Panc1 (cell line): ENCODE results near the gene MPPED2.

Experiments used
- POLR2AphosphoS5 ChIP-seq: IDR thresholded peaks from 2 replicates; pipeline ENCODE4 v1.6.1; 2012; ENCODE audit warnings: mild to moderate bottlenecking, low read depth, low read length, moderate library complexity
- SIN3A ChIP-seq: IDR thresholded peaks from 2 replicates; pipeline ENCODE4 v1.6.1; 2012; ENCODE audit warnings: low read depth, mild to moderate bottlenecking, low read length, moderate library complexity, borderline replicate concordance; ENCODE audit not compliant: insufficient read depth
- TCF7L2 ChIP-seq: IDR thresholded peaks from 2 replicates; pipeline ENCODE4 v1.6.1; 2011; ENCODE audit warnings: mild to moderate bottlenecking, low read depth, low read length, inconsistent platforms
- TF ChIP-seq, protein P1 (sequence below): fragments of 450-650 bp; IDR thresholded peaks from 2 replicates; pipeline ENCODE4 v1.5.1; 2017; ENCODE audit warnings: mild to moderate bottlenecking
- TF ChIP-seq, protein P2 (sequence below), 2 experiments: IDR thresholded peaks; 2 replicates each; pipeline ENCODE4 v1.6.1; 2011 to 2012; ENCODE audit warnings: low read depth in 2 of 2, control low read depth in 1 of 2, low read length in 1 of 2, mild to moderate bottlenecking in 1 of 2, moderate library complexity in 1 of 2; ENCODE audit not compliant: insufficient read depth in 1 of 2

DNA sequence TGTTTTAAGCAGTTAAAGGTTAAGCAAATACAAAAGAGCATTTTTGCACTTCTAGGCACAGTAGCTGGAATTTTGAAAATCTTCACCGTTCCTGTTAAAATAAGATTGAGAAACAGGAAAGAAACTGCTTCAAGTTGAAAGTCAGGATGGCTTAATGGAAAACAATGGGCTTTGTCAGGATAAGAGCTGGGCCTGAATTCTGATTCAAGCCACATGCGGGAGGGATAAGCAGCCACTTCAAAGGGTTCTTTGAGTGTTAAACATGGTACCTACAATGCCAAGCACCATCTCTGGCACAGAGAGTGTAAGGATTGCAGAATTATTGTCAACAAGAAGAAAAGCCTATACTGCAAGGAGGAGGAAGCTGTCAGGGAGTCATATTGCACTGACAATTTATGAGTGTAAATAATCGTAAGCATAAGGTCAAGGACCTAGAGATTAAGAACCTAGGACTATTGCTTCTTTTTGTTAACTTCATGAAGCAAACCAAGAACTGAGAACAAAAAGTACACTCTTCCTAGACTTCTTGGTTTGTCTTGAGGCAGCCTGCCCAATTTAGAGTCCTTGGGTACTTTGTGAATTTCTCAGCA, 32.5 kb downstream of the MPPED2 start:
- TF ChIP-seq, protein P1, sequence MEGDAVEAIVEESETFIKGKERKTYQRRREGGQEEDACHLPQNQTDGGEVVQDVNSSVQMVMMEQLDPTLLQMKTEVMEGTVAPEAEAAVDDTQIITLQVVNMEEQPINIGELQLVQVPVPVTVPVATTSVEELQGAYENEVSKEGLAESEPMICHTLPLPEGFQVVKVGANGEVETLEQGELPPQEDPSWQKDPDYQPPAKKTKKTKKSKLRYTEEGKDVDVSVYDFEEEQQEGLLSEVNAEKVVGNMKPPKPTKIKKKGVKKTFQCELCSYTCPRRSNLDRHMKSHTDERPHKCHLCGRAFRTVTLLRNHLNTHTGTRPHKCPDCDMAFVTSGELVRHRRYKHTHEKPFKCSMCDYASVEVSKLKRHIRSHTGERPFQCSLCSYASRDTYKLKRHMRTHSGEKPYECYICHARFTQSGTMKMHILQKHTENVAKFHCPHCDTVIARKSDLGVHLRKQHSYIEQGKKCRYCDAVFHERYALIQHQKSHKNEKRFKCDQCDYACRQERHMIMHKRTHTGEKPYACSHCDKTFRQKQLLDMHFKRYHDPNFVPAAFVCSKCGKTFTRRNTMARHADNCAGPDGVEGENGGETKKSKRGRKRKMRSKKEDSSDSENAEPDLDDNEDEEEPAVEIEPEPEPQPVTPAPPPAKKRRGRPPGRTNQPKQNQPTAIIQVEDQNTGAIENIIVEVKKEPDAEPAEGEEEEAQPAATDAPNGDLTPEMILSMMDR: no peak
- TF ChIP-seq, protein P2, sequence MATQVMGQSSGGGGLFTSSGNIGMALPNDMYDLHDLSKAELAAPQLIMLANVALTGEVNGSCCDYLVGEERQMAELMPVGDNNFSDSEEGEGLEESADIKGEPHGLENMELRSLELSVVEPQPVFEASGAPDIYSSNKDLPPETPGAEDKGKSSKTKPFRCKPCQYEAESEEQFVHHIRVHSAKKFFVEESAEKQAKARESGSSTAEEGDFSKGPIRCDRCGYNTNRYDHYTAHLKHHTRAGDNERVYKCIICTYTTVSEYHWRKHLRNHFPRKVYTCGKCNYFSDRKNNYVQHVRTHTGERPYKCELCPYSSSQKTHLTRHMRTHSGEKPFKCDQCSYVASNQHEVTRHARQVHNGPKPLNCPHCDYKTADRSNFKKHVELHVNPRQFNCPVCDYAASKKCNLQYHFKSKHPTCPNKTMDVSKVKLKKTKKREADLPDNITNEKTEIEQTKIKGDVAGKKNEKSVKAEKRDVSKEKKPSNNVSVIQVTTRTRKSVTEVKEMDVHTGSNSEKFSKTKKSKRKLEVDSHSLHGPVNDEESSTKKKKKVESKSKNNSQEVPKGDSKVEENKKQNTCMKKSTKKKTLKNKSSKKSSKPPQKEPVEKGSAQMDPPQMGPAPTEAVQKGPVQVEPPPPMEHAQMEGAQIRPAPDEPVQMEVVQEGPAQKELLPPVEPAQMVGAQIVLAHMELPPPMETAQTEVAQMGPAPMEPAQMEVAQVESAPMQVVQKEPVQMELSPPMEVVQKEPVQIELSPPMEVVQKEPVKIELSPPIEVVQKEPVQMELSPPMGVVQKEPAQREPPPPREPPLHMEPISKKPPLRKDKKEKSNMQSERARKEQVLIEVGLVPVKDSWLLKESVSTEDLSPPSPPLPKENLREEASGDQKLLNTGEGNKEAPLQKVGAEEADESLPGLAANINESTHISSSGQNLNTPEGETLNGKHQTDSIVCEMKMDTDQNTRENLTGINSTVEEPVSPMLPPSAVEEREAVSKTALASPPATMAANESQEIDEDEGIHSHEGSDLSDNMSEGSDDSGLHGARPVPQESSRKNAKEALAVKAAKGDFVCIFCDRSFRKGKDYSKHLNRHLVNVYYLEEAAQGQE (IDR thresholded peaks at IDR 0.05; ENCODE audit: insufficient read depth in 1 of 2, low read depth in 2 of 2, low read length in 1 of 2): no peak
- TF ChIP-seq POLR2AphosphoS5: no peak
- TF ChIP-seq TCF7L2: no peak
- TF ChIP-seq SIN3A: no peak
